Activated CD8-positive, alpha-beta memory T cell treated with anti-CD3 and anti-CD28 coated beads for 24 hours (primary cell): Measurements from ENCODE around the gene TMSB15C.

Experiments
- DNase-seq: peaks from one replicate; pipeline ENCODE4 v3.0.0-alpha.2; 2020

Gene TMSB15C

DNA sequence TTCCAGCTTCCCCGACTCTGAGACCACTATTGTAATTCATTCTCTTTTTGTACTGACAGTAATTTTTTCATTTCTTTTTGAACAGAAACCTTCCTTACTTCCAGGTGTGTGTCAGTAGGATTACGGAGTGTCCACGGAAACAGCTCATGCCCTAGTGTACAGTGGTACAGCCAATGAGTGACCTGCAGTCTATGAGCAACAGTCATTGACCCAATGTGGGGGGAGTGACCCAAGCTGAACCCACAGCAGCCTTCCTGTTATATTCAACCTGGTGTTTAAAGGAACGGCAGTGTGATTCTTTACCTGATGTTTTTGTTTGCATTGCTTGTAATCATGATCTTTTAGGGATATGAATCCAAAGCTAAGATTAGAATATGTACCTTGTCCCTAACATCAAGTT lies 35.0 kb downstream of the TMSB15C start:
- no peak for DNase-seq

DNA sequence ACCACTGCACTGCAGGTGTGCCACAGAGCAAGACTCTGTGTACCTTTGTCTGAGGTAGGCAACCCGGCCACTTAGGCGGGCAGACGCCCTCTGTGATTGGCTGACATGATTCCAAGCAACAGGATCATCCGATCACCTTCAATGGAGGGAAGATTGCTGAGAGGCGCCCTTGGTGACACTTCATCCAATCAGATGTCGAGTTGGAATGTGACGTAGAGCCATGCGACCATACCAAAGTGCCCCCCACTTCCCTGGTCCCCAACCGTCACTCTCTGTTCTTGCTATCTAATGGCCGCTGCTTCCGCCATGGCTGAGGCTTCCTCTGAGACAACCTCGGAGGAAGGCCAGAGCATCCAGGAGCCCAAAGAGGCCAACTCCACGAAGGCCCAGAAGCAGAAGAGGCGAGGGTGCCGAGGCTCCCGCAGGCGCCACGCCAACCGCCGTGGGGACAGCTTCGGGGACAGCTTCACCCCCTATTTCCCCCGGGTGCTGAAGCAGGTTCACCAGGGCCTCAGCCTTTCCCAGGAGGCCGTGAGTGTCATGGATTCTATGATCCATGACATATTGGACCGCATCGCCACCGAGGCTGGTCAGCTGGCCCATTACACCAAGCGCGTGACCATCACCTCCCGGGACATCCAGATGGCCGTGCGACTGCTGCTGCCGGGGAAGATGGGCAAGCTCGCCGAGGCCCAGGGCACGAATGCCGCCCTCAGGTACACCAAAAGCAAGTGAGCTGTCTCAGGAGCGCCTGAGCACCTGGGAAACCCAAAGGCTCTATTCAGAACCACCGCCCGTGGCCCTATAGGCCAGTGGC lies 36.1 kb downstream of the TMSB15C start, which contains the start of gene H2BW2:
Gene H2BW2 (plus strand): TSS at position 268 of the 817 bp plus-strand sequence. CDS start 39 bp downstream, at position 307.
- no peak for DNase-seq
